Mammary epithelial cell (primary cell): Measurements from ENCODE around the gene CNTNAP2.

ENCODE experiments used
- CTCF ChIP-seq, 2 donors: IDR thresholded peaks in 1 of 2; conservative IDR thresholded peaks in 1 of 2; 2 replicates each; pipeline ENCODE4 v1.5.1; 2011 to 2012; ENCODE audit warnings: inconsistent platforms in 2 of 2, low read length in 2 of 2, mild to moderate bottlenecking in 2 of 2, control low read depth in 1 of 2, low read depth in 1 of 2; ENCODE audit not compliant: insufficient read depth in 1 of 2; ENCODE audit errors: extremely low read depth in 1 of 2
- EZH2 ChIP-seq: IDR thresholded peaks from 2 replicates; pipeline ENCODE4 v1.6.1; 2012; ENCODE audit warnings: low read length, inconsistent platforms, borderline replicate concordance

GRCh38 chr7:147406521-147407135, 1290.0 kb downstream of the CNTNAP2 start:
- TF ChIP-seq CTCF (conservative IDR thresholded peaks at IDR 0.05 in 1 of 2, IDR thresholded peaks at IDR 0.05 in 1 of 2; ENCODE audit: extremely low read depth in 1 of 2, insufficient read depth in 1 of 2, low read depth in 1 of 2, low read length in 2 of 2), result no peak
- no peak for TF ChIP-seq EZH2
